HG03095 (cell line): ENCODE data around the gene SUGCT.
A peak's percentile ranks its signal among the peaks of the same experiment; 100 is the strongest.
"Not testable (repeated sequence)": the region's sequence is repeated elsewhere in the genome, so short reads cannot be mapped to it uniquely, and the experiment has no call there.

Source experiments
- ATAC-seq: cut with Tn5 transposase; IDR thresholded peaks from one replicate; pipeline ENCODE4 v1.9.1; 2021; ENCODE audit warnings: moderate library complexity; ENCODE audit not compliant: unreplicated experiment

Gene SUGCT

GRCh38 chr7:40244226-40244625, 109.4 kb downstream of the SUGCT start:
- ATAC-seq, result no peak

GRCh38 chr7:40248681-40249080, 113.9 kb downstream of the SUGCT start:
- no peak for ATAC-seq

GRCh38 chr7:40253444-40253843, 118.6 kb downstream of the SUGCT start:
- ATAC-seq, result not testable (repeated sequence)

GRCh38 chr7:40263752-40264390, 129.1 kb downstream of the SUGCT start:
- no peak for ATAC-seq

GRCh38 chr7:40267583-40267982, 132.8 kb downstream of the SUGCT start:
- ATAC-seq, result no peak

GRCh38 chr7:40268810-40269209, 134.0 kb downstream of the SUGCT start:
- ATAC-seq, result not testable (repeated sequence)

GRCh38 chr7:40276061-40276460, 141.3 kb downstream of the SUGCT start:
- no peak for ATAC-seq

- ATAC-seq, result no peak
Measured at GRCh38 chr7:40279991-40280390, 145.2 kb downstream of the SUGCT start.

- no peak for ATAC-seq
Measured at GRCh38 chr7:40282858-40283257, 148.1 kb downstream of the SUGCT start.

GRCh38 chr7:40283391-40283790, 148.6 kb downstream of the SUGCT start:
- ATAC-seq, result no peak

GRCh38 chr7:40288827-40289226, 154.0 kb downstream of the SUGCT start:
- no peak for ATAC-seq

GRCh38 chr7:40297741-40298311, 163.0 kb downstream of the SUGCT start:
- ATAC-seq, result no peak

- ATAC-seq, result no peak
Measured at GRCh38 chr7:40298421-40298820, 163.6 kb downstream of the SUGCT start.

GRCh38 chr7:40299097-40299496, 164.3 kb downstream of the SUGCT start:
- ATAC-seq, result no peak

- ATAC-seq, result no peak
Measured at GRCh38 chr7:40300146-40300670, 165.4 kb downstream of the SUGCT start.

- ATAC-seq, result no peak
Measured at GRCh38 chr7:40301486-40302068, 166.8 kb downstream of the SUGCT start.

- ATAC-seq, result no peak
Measured at GRCh38 chr7:40303996-40304395, 169.2 kb downstream of the SUGCT start.

- no peak for ATAC-seq
Measured at GRCh38 chr7:40305229-40305628, 170.4 kb downstream of the SUGCT start.

- ATAC-seq, result no peak
Measured at GRCh38 chr7:40306025-40306424, 171.2 kb downstream of the SUGCT start.

- ATAC-seq, result no peak
Measured at GRCh38 chr7:40306596-40306995, 171.8 kb downstream of the SUGCT start.

- no peak for ATAC-seq
Measured at GRCh38 chr7:40310258-40310657, 175.5 kb downstream of the SUGCT start.

- ATAC-seq, result peak; percentile 95
Measured at GRCh38 chr7:40311307-40311706, 176.5 kb downstream of the SUGCT start.
